ENCODE measurements around the gene HLA-DMA. TPM values are rescaled to one million over a fixed set of nuclear protein-coding genes. Genes with fewer than 3 reads are reported as not detected.
A peak's percentile ranks its signal among the peaks of the same experiment; 100 is the strongest.

The HLA-DMA gene
- total and polyA plus RNA-seq, 2 of the 13 experiments (the other 11 are each of a cell fraction or from before 2014, with no cell fraction given): 0.70 to 0.71 TPM

GRCh38 chr6:32980488-32981038 is 27.7 kb upstream of the HLA-DMA start (continued):
- TF ChIP-seq ZMAT5 (CRISPR knock-in tag; IDR thresholded peaks at IDR 0.05; ENCODE audit: borderline replicate concordance, low read depth) (no peak), ARNT (IDR thresholded peaks at IDR 0.05) (no peak), POLR2AphosphoS2 (IDR thresholded peaks at IDR 0.05; ENCODE audit: low read depth, low read length) (peak; percentile 73)

DNA sequence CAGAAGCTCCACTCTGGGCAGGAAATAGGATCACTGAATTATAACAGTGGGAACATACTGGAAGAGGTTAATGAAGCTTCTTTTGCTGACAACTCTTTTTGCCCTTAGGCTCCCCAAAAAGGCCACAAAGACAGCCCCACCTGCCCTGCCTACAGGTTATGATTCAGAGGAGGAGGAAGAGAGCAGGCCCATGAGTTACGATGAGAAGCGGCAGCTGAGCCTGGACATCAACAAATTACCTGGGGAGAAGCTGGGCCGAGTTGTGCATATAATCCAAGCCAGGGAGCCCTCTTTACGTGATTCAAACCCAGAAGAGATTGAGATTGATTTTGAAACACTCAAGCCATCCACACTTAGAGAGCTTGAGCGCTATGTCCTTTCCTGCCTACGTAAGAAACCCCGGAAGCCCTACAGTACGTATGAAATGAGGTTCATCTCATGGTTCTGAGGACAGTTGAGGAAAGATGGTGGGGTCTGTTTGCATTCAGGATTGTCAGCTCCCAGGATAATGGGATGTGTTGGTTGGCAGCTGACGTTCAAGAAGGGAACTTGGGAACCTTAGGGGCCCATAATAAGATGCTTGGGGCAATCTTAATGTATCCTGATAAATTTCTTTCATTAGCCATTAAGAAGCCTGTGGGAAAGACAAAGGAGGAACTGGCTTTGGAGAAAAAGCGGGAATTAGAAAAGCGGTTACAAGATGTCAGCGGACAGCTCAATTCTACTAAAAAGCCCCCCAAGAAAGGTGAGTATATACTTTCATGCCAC is 27.0 kb upstream of the HLA-DMA start:
- CTCF ChIA-PET (ENCODE audit: low intra/inter-chr PET ratio, low total read pairs): no interaction called here
- in situ Hi-C loops (cut with HindIII; ENCODE audit: extremely low pct_ligation_motif_present, low pct_unique_long_range_greater_than_20kb): loop anchor here (5.0 kb wide), 2 partner anchors 43 to 88 kb away; no protein-coding TSS in a partner anchor
- Histone ChIP-seq H3K27me3 (ENCODE audit: control insufficient read depth in 1 of 2, insufficient read depth in 2 of 2, low read length in 2 of 2) (no peaks in the 10 kb centered on the region), H3K36me3 (replicated peaks in 1 of 2; ENCODE audit: control insufficient read depth in 1 of 2, insufficient read depth in 2 of 2, low read length in 2 of 2) (peaks cover 41 to 62% of the 10 kb centered on the region in 2 experiments), H3K27ac (ENCODE audit: extremely low read length, insufficient read depth, low read length) (no peak overlapping the region), H3K4me1 (ENCODE audit: insufficient read depth, low read length) (peaks cover 38% of the 10 kb centered on the region), H3K4me3 (replicated peaks in 1 of 3; ENCODE audit: insufficient read depth in 1 of 3, low read depth in 2 of 3, low read length in 3 of 3) (no peak overlapping the region), H4K20me1 (ENCODE audit: insufficient read depth, low read length) (peaks cover 78% of the 10 kb centered on the region), H3K9me3 (ENCODE audit: low read length) (no peaks in the 10 kb centered on the region), H2AFZ (ENCODE audit: low read length) (no peak overlapping the region), H3K79me2 (ENCODE audit: insufficient read depth, low read length) (peaks cover 28% of the 10 kb centered on the region), H3K9ac (ENCODE audit: insufficient read depth, low read depth, low read length) (no peak overlapping the region), H3K4me2 (ENCODE audit: low read depth, low read length) (no peak overlapping the region)
- no peak for ATAC-seq
- no TSS peak for BruUV-seq (replicated peaks)
- FAIRE-seq: no peak
- no peak for DNase-seq (ENCODE audit: low spot score)
- WGBS (ENCODE audit: low lambda C conversion rate): 97% methylated on average over 12 of the region's 12 CpGs
- intact Hi-C loops (cut with micrococcal nuclease; ENCODE audit: unreplicated experiment): no loop called here
- POLR2A ChIA-PET: interaction anchor here (1.0 to 10.2 kb wide), 6 partner anchors 8 to 269 kb away, joined by 3 to 305 read pairs (median 6); partner anchors contain the start of genes BRD2 and TAP2
- no peak for TF ChIP-seq MXD1 (CRISPR knock-in tag; IDR thresholded peaks at IDR 0.05)
- peak; percentile 50 to 52; a peak in 2 of 4 replicates for TF ChIP-seq POLR2A (IDR thresholded peaks at IDR 0.05; ENCODE audit: insufficient read depth in 1 of 2, low read depth in 2 of 2, low read length in 2 of 2)
- TF ChIP-seq ZSCAN9 (CRISPR knock-in tag; IDR thresholded peaks at IDR 0.05; ENCODE audit: borderline replicate concordance): no peak
- TF ChIP-seq, protein P1, sequence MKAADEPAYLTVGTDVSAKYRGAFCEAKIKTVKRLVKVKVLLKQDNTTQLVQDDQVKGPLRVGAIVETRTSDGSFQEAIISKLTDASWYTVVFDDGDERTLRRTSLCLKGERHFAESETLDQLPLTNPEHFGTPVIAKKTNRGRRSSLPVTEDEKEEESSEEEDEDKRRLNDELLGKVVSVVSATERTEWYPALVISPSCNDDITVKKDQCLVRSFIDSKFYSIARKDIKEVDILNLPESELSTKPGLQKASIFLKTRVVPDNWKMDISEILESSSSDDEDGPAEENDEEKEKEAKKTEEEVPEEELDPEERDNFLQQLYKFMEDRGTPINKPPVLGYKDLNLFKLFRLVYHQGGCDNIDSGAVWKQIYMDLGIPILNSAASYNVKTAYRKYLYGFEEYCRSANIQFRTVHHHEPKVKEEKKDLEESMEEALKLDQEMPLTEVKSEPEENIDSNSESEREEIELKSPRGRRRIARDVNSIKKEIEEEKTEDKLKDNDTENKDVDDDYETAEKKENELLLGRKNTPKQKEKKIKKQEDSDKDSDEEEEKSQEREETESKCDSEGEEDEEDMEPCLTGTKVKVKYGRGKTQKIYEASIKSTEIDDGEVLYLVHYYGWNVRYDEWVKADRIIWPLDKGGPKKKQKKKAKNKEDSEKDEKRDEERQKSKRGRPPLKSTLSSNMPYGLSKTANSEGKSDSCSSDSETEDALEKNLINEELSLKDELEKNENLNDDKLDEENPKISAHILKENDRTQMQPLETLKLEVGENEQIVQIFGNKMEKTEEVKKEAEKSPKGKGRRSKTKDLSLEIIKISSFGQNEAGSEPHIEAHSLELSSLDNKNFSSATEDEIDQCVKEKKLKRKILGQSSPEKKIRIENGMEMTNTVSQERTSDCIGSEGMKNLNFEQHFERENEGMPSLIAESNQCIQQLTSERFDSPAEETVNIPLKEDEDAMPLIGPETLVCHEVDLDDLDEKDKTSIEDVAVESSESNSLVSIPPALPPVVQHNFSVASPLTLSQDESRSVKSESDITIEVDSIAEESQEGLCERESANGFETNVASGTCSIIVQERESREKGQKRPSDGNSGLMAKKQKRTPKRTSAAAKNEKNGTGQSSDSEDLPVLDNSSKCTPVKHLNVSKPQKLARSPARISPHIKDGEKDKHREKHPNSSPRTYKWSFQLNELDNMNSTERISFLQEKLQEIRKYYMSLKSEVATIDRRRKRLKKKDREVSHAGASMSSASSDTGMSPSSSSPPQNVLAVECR (CRISPR knock-in tag; IDR thresholded peaks at IDR 0.05; ENCODE audit: borderline replicate concordance): peak; percentile 20; the same call in 1 of the 2 replicates
- peak; percentile 3; the same call in 1 of the 2 replicates for TF ChIP-seq POLR2AphosphoS5 (IDR thresholded peaks at IDR 0.05; ENCODE audit: low read depth, low read length)
- TF ChIP-seq KDM2A (CRISPR knock-in tag; IDR thresholded peaks at IDR 0.05; ENCODE audit: borderline replicate concordance, low read depth): 0 out of 2 replicates have a peak, but pooled peaks have one; percentile 4
- TF ChIP-seq CENPBD1 (CRISPR knock-in tag; IDR thresholded peaks at IDR 0.05; ENCODE audit: borderline replicate concordance, low read depth): no peak
- TF ChIP-seq, protein P2, sequence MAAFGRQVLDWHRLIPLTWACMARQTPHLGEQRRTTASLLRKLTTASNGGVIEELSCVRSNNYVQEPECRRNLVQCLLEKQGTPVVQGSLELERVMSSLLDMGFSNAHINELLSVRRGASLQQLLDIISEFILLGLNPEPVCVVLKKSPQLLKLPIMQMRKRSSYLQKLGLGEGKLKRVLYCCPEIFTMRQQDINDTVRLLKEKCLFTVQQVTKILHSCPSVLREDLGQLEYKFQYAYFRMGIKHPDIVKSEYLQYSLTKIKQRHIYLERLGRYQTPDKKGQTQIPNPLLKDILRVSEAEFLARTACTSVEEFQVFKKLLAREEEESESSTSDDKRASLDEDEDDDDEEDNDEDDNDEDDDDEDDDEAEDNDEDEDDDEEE (CRISPR knock-in tag; IDR thresholded peaks at IDR 0.05): no peak
- 0 out of 2 replicates have a peak, but pooled peaks have one; percentile 28 for TF ChIP-seq ZFP36L1 (CRISPR knock-in tag; IDR thresholded peaks at IDR 0.05)
- TF ChIP-seq ZBTB8A (CRISPR knock-in tag; IDR thresholded peaks at IDR 0.05; ENCODE audit: borderline replicate concordance, low read depth): no peak
- peak; percentile 99 for TF ChIP-seq RBM22 (optimal IDR thresholded peaks at IDR 0.05; ENCODE audit: low read length)
- no peak for TF ChIP-seq SMAD1 (CRISPR knock-in tag; IDR thresholded peaks at IDR 0.05; ENCODE audit: borderline replicate concordance, low read depth)
